ENCODE data around the gene EML3. TPM values are rescaled to one million over a fixed set of nuclear protein-coding genes. Genes with fewer than 3 reads are reported as not detected.
"Not testable (repeated sequence)": the region's sequence is repeated elsewhere in the genome, so short reads cannot be mapped to it uniquely, and the experiment has no call there.

EML3 gene
- total RNA-seq, 1 donor from 2014 or later, result 7.3 TPM

- Histone ChIP-seq H3K4me3 (ENCODE audit: low read length in 3 of 3) (no peak overlapping the region), H3K27ac (ENCODE audit: low read depth, low read length) (no peak overlapping the region), H3K36me3 (ENCODE audit: control insufficient read depth in 3 of 3, insufficient read depth in 3 of 3, low read length in 3 of 3) (peaks cover 26 to 32% (median 27%) of the 10 kb centered on the region in 3 donors), H3K4me1 (ENCODE audit: control insufficient read depth in 3 of 3, insufficient read depth in 3 of 3, low read length in 3 of 3) (peaks cover 26 to 36% (median 26%) of the 10 kb centered on the region in 3 donors), H3K9me3 (ENCODE audit: control insufficient read depth in 3 of 3, low read length in 3 of 3) (no peaks in the 10 kb centered on the region), H3K9ac (ENCODE audit: low read depth in 1 of 3, low read length in 3 of 3) (no peak overlapping the region), H3K27me3 (ENCODE audit: control insufficient read depth in 3 of 3, insufficient read depth in 3 of 3, low read length in 3 of 3) (no peaks in the 10 kb centered on the region)
Measured at GRCh38 chr11:62588966-62589637, 23.5 kb downstream of the EML3 start.

- peaks cover 11 to 17% (median 14%) of the 10 kb centered on the region in 3 donors for H3K4me1 ChIP-seq (ENCODE audit: control insufficient read depth in 3 of 3, insufficient read depth in 3 of 3, low read length in 3 of 3)
- not testable (repeated sequence) for H3K27me3 ChIP-seq (ENCODE audit: control insufficient read depth in 3 of 3, insufficient read depth in 3 of 3, low read length in 3 of 3); H3K27ac ChIP-seq (ENCODE audit: low read depth, low read length); H3K9me3 ChIP-seq (ENCODE audit: control insufficient read depth in 3 of 3, low read length in 3 of 3); H3K4me3 ChIP-seq (ENCODE audit: low read length in 3 of 3)
- peaks cover 24 to 41% (median 35%) of the 10 kb centered on the region in 3 donors for H3K36me3 ChIP-seq (ENCODE audit: control insufficient read depth in 3 of 3, insufficient read depth in 3 of 3, low read length in 3 of 3)
- H3K9ac ChIP-seq (ENCODE audit: low read depth in 1 of 3, low read length in 3 of 3), result peak overlapping the region in 1 of 3 donors; percentile 33
Measured at GRCh38 chr11:62585356-62585755, 27.2 kb downstream of the EML3 start.

- Histone ChIP-seq H3K9ac (ENCODE audit: low read depth in 1 of 3, low read length in 3 of 3) (peak overlapping the region in 1 of 3 donors; percentile 19), H3K36me3 (ENCODE audit: control insufficient read depth in 3 of 3, insufficient read depth in 3 of 3, low read length in 3 of 3) (peaks cover 22 to 42% (median 37%) of the 10 kb centered on the region in 3 donors), H3K4me1 (ENCODE audit: control insufficient read depth in 3 of 3, insufficient read depth in 3 of 3, low read length in 3 of 3) (peaks cover 7 to 10% (median 10%) of the 10 kb centered on the region in 3 donors)
- not testable (repeated sequence) for H3K27me3 ChIP-seq (ENCODE audit: control insufficient read depth in 3 of 3, insufficient read depth in 3 of 3, low read length in 3 of 3); H3K9me3 ChIP-seq (ENCODE audit: control insufficient read depth in 3 of 3, low read length in 3 of 3); H3K27ac ChIP-seq (ENCODE audit: low read depth, low read length); H3K4me3 ChIP-seq (ENCODE audit: low read length in 3 of 3)
Measured at GRCh38 chr11:62581735-62582134, 30.8 kb downstream of the EML3 start.

GRCh38 chr11:62580959-62581715, 31.4 kb downstream of the EML3 start:
- peak overlapping the region in 1 of 3 donors; percentile 19 for H3K9ac ChIP-seq (ENCODE audit: low read depth in 1 of 3, low read length in 3 of 3)
- H3K27ac ChIP-seq (ENCODE audit: low read depth, low read length), result no peak overlapping the region
- peak overlapping the region in 1 of 3 donors; percentile 35 for H3K4me3 ChIP-seq (ENCODE audit: low read length in 3 of 3)
- H3K27me3 ChIP-seq (ENCODE audit: control insufficient read depth in 3 of 3, insufficient read depth in 3 of 3, low read length in 3 of 3), result no peaks in the 10 kb centered on the region
- H3K4me1 ChIP-seq (ENCODE audit: control insufficient read depth in 3 of 3, insufficient read depth in 3 of 3, low read length in 3 of 3), result peaks cover 12 to 16% (median 12%) of the 10 kb centered on the region in 3 donors
- no peaks in the 10 kb centered on the region for H3K9me3 ChIP-seq (ENCODE audit: control insufficient read depth in 3 of 3, low read length in 3 of 3)
- peaks cover 26 to 43% (median 40%) of the 10 kb centered on the region in 3 donors for H3K36me3 ChIP-seq (ENCODE audit: control insufficient read depth in 3 of 3, insufficient read depth in 3 of 3, low read length in 3 of 3)

- Histone ChIP-seq H3K27me3 (ENCODE audit: control insufficient read depth in 3 of 3, insufficient read depth in 3 of 3, low read length in 3 of 3) (no peaks in the 10 kb centered on the region), H3K9ac (ENCODE audit: low read depth in 1 of 3, low read length in 3 of 3) (no peak overlapping the region), H3K4me3 (ENCODE audit: low read length in 3 of 3) (no peak overlapping the region), H3K4me1 (ENCODE audit: control insufficient read depth in 3 of 3, insufficient read depth in 3 of 3, low read length in 3 of 3) (peaks cover 31 to 35% (median 31%) of the 10 kb centered on the region in 3 donors), H3K27ac (ENCODE audit: low read depth, low read length) (no peak overlapping the region), H3K36me3 (ENCODE audit: control insufficient read depth in 3 of 3, insufficient read depth in 3 of 3, low read length in 3 of 3) (peaks cover 23 to 38% (median 34%) of the 10 kb centered on the region in 3 donors), H3K9me3 (ENCODE audit: control insufficient read depth in 3 of 3, low read length in 3 of 3) (no peaks in the 10 kb centered on the region)
Measured at GRCh38 chr11:62579252-62579651, 33.3 kb downstream of the EML3 start.

GRCh38 chr11:62578541-62578940, 34.0 kb downstream of the EML3 start:
- H3K36me3 ChIP-seq (ENCODE audit: control insufficient read depth in 3 of 3, insufficient read depth in 3 of 3, low read length in 3 of 3), result peaks cover 23 to 34% (median 29%) of the 10 kb centered on the region in 3 donors
- no peaks in the 10 kb centered on the region for H3K27me3 ChIP-seq (ENCODE audit: control insufficient read depth in 3 of 3, insufficient read depth in 3 of 3, low read length in 3 of 3)
- H3K4me1 ChIP-seq (ENCODE audit: control insufficient read depth in 3 of 3, insufficient read depth in 3 of 3, low read length in 3 of 3), result peaks cover 32 to 37% (median 33%) of the 10 kb centered on the region in 3 donors
- no peaks in the 10 kb centered on the region for H3K9me3 ChIP-seq (ENCODE audit: control insufficient read depth in 3 of 3, low read length in 3 of 3)
- H3K9ac ChIP-seq (ENCODE audit: low read depth in 1 of 3, low read length in 3 of 3), result no peak overlapping the region
- no peak overlapping the region for H3K27ac ChIP-seq (ENCODE audit: low read depth, low read length)
- H3K4me3 ChIP-seq (ENCODE audit: low read length in 3 of 3), result no peak overlapping the region

GRCh38 chr11:62577046-62577714, 35.4 kb downstream of the EML3 start:
- peak overlapping the region in 2 of 3 donors; percentile 10 to 54 for H3K9ac ChIP-seq (ENCODE audit: low read depth in 1 of 3, low read length in 3 of 3)
- H3K36me3 ChIP-seq (ENCODE audit: control insufficient read depth in 3 of 3, insufficient read depth in 3 of 3, low read length in 3 of 3), result peaks cover 26 to 38% (median 29%) of the 10 kb centered on the region in 3 donors
- no peaks in the 10 kb centered on the region for H3K27me3 ChIP-seq (ENCODE audit: control insufficient read depth in 3 of 3, insufficient read depth in 3 of 3, low read length in 3 of 3)
- H3K4me3 ChIP-seq (ENCODE audit: low read length in 3 of 3), result no peak overlapping the region
- H3K4me1 ChIP-seq (ENCODE audit: control insufficient read depth in 3 of 3, insufficient read depth in 3 of 3, low read length in 3 of 3), result peaks cover 39 to 46% (median 46%) of the 10 kb centered on the region in 3 donors
- H3K9me3 ChIP-seq (ENCODE audit: control insufficient read depth in 3 of 3, low read length in 3 of 3), result no peaks in the 10 kb centered on the region
- H3K27ac ChIP-seq (ENCODE audit: low read depth, low read length), result peak overlapping the region; percentile 89

GRCh38 chr11:62575837-62576236, 36.7 kb downstream of the EML3 start:
- Histone ChIP-seq H3K36me3 (ENCODE audit: control insufficient read depth in 3 of 3, insufficient read depth in 3 of 3, low read length in 3 of 3) (peaks cover 34 to 43% (median 37%) of the 10 kb centered on the region in 3 donors), H3K4me1 (ENCODE audit: control insufficient read depth in 3 of 3, insufficient read depth in 3 of 3, low read length in 3 of 3) (peaks cover 44 to 54% (median 52%) of the 10 kb centered on the region in 3 donors), H3K27me3 (ENCODE audit: control insufficient read depth in 3 of 3, insufficient read depth in 3 of 3, low read length in 3 of 3) (no peaks in the 10 kb centered on the region), H3K9me3 (ENCODE audit: control insufficient read depth in 3 of 3, low read length in 3 of 3) (no peaks in the 10 kb centered on the region), H3K27ac (ENCODE audit: low read depth, low read length) (peak overlapping the region; percentile 89), H3K9ac (ENCODE audit: low read depth in 1 of 3, low read length in 3 of 3) (peak overlapping the region in 2 of 3 donors; percentile 84 to 97), H3K4me3 (ENCODE audit: low read length in 3 of 3) (peak overlapping the region in 2 of 3 donors; percentile 62 to 87)

GRCh38 chr11:62575156-62575555, 37.4 kb downstream of the EML3 start:
- Histone ChIP-seq H3K4me1 (ENCODE audit: control insufficient read depth in 3 of 3, insufficient read depth in 3 of 3, low read length in 3 of 3) (peaks cover 50 to 57% (median 56%) of the 10 kb centered on the region in 3 donors), H3K9ac (ENCODE audit: low read depth in 1 of 3, low read length in 3 of 3) (peak overlapping the region; percentile 84 to 97 (median 97)), H3K9me3 (ENCODE audit: control insufficient read depth in 3 of 3, low read length in 3 of 3) (no peaks in the 10 kb centered on the region), H3K27me3 (ENCODE audit: control insufficient read depth in 3 of 3, insufficient read depth in 3 of 3, low read length in 3 of 3) (no peaks in the 10 kb centered on the region), H3K36me3 (ENCODE audit: control insufficient read depth in 3 of 3, insufficient read depth in 3 of 3, low read length in 3 of 3) (peaks cover 38 to 48% (median 44%) of the 10 kb centered on the region in 3 donors), H3K4me3 (ENCODE audit: low read length in 3 of 3) (peak overlapping the region; percentile 62 to 91 (median 87)), H3K27ac (ENCODE audit: low read depth, low read length) (peak overlapping the region; percentile 89)

All from skeletal muscle tissue (tissue), 4 donors.